OCI-LY7 (cell line): ENCODE results near the gene CTNNA1. TPM values are rescaled to one million over a fixed set of nuclear protein-coding genes. Genes with fewer than 3 reads are reported as not detected.

ENCODE experiments used
- BruUV-seq: library from RNA; stranded (reverse); fragments of 400-500 nt; replicated peaks from 2 replicates; lab custom pipeline; 2021; lab: Mats Ljungman, UMichigan
- CTCF ChIA-PET: fragments of 300-600 bp; sonication (Branson Sonifier 250); formaldehyde crosslinking; loops from one replicate; lab custom pipeline; 2022; ENCODE audit warnings: antibody characterized with exemption; ENCODE audit not compliant: unreplicated experiment; lab: Charles Lee
- POLR2A ChIA-PET: fragments of 300-600 bp; sonication (Branson Sonifier 250); formaldehyde crosslinking; loops from one replicate; lab custom pipeline; 2022; ENCODE audit warnings: antibody characterized with exemption; lab: Charles Lee
- DNase-seq: peaks from one replicate; pipeline ENCODE4 v3.0.0-alpha.2; 2015; ENCODE audit warnings: low spot score
- H2AFZ ChIP-seq: fragments of 200-600 bp; sonication (generic), shearing (Covaris generic); 2 replicates; pipeline ENCODE4 v1.6.1; 2014; ENCODE audit warnings: mild to moderate bottlenecking, antibody characterized with exemption, low read length, moderate library complexity
- H3K27ac ChIP-seq: fragments of 200-600 bp; sonication (generic); 2 replicates; pipeline ENCODE4 v1.5.1; 2014; ENCODE audit warnings: mixed run types, low read depth, mild to moderate bottlenecking, moderate library complexity, low read length, inconsistent platforms; ENCODE audit not compliant: poor library complexity, severe bottlenecking
- H3K36me3 ChIP-seq: fragments of 200-600 bp; sonication (generic); 2 replicates; pipeline ENCODE4 v1.6.1; 2014; ENCODE audit warnings: mild to moderate bottlenecking, antibody characterized with exemption, low read length, moderate library complexity, mixed read lengths; ENCODE audit not compliant: insufficient read depth
- H3K4me1 ChIP-seq: fragments of 200-600 bp; sonication (generic); 2 replicates; pipeline ENCODE4 v1.5.1; 2014; ENCODE audit warnings: mild to moderate bottlenecking, low read length; ENCODE audit not compliant: insufficient read depth, poor library complexity, severe bottlenecking
- H3K4me2 ChIP-seq: fragments of 200-600 bp; sonication (generic); 2 replicates; pipeline ENCODE4 v1.6.1; 2014; ENCODE audit warnings: mild to moderate bottlenecking, low read length
- H3K4me3 ChIP-seq: fragments of 200-600 bp; sonication (generic); 2 replicates; pipeline ENCODE4 v1.5.1; 2014; ENCODE audit warnings: mild to moderate bottlenecking, low read depth, low read length; ENCODE audit not compliant: poor library complexity, severe bottlenecking
- H3K79me2 ChIP-seq: fragments of 200-600 bp; sonication (generic); 2 replicates; pipeline ENCODE4 v1.6.1; 2016; ENCODE audit warnings: low read depth, mild to moderate bottlenecking, low read length, moderate library complexity, mixed read lengths; ENCODE audit not compliant: insufficient read depth
- H3K9me2 ChIP-seq: fragments of 200-600 bp; sonication (generic); 2 replicates; pipeline ENCODE4 v1.6.1; 2016; ENCODE audit warnings: mild to moderate bottlenecking, low read length, mixed read lengths; ENCODE audit not compliant: insufficient read depth
- H3K9me3 ChIP-seq: fragments of 200-600 bp; sonication (generic); 2 replicates; pipeline ENCODE4 v1.6.1; 2014; ENCODE audit warnings: mild to moderate bottlenecking, mixed run types, low read length, mixed read lengths
- H4K20me1 ChIP-seq: fragments of 200-600 bp; sonication (generic); 2 replicates; pipeline ENCODE4 v1.6.1; 2014; ENCODE audit warnings: mild to moderate bottlenecking, antibody characterized with exemption, low read length, moderate library complexity, mixed read lengths; ENCODE audit not compliant: insufficient read depth
- EZH2phosphoT487 ChIP-seq: fragments of 200-600 bp; sonication (generic); IDR thresholded peaks from 2 replicates; pipeline ENCODE4 v1.6.1; 2018; ENCODE audit warnings: low read depth, borderline replicate concordance, mild to moderate bottlenecking, mixed run types, antibody characterized with exemption, low read length, moderate library complexity, mixed read lengths
- intact Hi-C: fragments of 100-400 bp; cut with micrococcal nuclease; formaldehyde crosslinking; loops from one replicate; pipeline ENCODE4 v1.10.0; 2022; ENCODE audit not compliant: unreplicated experiment
- total RNA-seq, 2 experiments: library from RNA; depleted of rRNA in 1 of 2; stranded (reverse); fragments of >200 nt in 1 of 2; shearing (Covaris generic) in 1 of 2; gene quantifications; 2 replicates each; pipeline ENCODE4 v1.2.3, GENCODE V29; 2014 to 2022
- TF ChIP-seq, protein P1 (sequence below): fragments of 200-600 bp; sonication (generic); conservative IDR thresholded peaks from 2 replicates; pipeline ENCODE4 v1.5.1; 2014; ENCODE audit warnings: mild to moderate bottlenecking, antibody characterized with exemption, low read length, moderate library complexity, mixed read lengths

The CTNNA1 gene
- total RNA-seq, 2 experiments from 2014 or later: 40.4 to 42.7 TPM

DNA sequence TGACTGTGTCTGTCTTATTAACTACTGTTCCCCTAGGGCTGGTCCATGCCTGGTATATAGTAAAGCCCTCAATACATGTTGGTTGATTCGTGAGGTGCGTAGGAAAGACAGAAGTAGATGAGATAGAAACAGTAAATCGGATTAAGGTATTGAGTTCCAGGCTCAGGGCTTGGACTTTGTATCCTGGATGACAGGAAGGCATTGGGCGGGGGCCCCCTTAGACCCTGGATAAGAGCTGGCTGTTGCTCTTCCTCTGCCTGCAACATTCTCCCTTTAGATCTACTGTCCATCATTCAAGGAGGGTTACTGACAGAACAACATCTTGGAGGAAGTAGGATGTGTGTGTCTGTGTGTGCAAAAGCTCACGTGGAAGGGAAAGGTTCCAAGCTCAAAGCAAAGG is 31.2 kb upstream of the CTNNA1 start:
- POLR2A ChIA-PET: no interaction called here
- H3K9me2 ChIP-seq: no peaks in the 10 kb centered on the region
- no peak overlapping the region for H3K4me2 ChIP-seq
- no peaks in the 10 kb centered on the region for H3K4me1 ChIP-seq
- H3K27ac ChIP-seq: no peak overlapping the region
- H3K79me2 ChIP-seq: no peaks in the 10 kb centered on the region
- no peaks in the 10 kb centered on the region for H3K9me3 ChIP-seq
- TF ChIP-seq EZH2phosphoT487: no peak
- TF ChIP-seq, protein P1, sequence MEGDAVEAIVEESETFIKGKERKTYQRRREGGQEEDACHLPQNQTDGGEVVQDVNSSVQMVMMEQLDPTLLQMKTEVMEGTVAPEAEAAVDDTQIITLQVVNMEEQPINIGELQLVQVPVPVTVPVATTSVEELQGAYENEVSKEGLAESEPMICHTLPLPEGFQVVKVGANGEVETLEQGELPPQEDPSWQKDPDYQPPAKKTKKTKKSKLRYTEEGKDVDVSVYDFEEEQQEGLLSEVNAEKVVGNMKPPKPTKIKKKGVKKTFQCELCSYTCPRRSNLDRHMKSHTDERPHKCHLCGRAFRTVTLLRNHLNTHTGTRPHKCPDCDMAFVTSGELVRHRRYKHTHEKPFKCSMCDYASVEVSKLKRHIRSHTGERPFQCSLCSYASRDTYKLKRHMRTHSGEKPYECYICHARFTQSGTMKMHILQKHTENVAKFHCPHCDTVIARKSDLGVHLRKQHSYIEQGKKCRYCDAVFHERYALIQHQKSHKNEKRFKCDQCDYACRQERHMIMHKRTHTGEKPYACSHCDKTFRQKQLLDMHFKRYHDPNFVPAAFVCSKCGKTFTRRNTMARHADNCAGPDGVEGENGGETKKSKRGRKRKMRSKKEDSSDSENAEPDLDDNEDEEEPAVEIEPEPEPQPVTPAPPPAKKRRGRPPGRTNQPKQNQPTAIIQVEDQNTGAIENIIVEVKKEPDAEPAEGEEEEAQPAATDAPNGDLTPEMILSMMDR: no peak
- no peak overlapping the region for H3K4me3 ChIP-seq
- intact Hi-C loops: no loop called here
- no TSS peak for BruUV-seq
- H4K20me1 ChIP-seq: no peaks in the 10 kb centered on the region
- H2AFZ ChIP-seq: no peak overlapping the region
- CTCF ChIA-PET: no interaction called here
- no peak for DNase-seq
- no peaks in the 10 kb centered on the region for H3K36me3 ChIP-seq

DNA sequence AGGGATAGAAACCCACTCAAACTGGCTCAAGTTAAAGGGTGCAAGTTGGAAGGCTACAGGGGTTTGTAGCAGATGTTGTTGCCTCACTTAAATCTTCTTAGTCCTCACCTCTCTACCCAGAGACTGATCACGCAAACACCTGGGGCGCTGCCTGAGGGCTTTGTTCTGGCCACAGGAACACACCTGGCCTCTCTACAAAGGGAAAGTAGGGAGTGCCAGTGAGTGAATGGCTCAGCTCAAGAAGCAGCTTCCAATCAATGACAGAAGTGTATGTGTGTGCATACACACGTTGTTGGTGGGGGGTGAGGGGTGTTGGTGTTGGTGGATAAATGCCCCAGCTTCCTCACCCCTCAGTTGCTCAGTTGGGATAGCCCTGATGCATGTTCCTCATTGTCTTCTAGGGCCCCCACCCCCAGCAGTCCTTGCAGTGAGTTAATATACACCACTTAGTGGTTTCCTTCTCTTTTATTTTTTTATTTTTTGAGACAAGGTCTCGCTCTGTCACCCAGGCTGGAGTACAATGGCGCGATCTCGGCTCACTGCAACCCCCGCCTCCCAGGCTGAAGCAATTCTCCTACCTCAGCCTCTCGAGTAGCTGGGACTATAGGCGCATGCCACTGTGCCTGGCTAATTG is 30.6 kb upstream of the CTNNA1 start:
- Histone ChIP-seq H3K4me1 (no peaks in the 10 kb centered on the region), H3K4me2 (no peak overlapping the region), H3K9me3 (no peaks in the 10 kb centered on the region), H4K20me1 (no peaks in the 10 kb centered on the region), H3K79me2 (no peaks in the 10 kb centered on the region), H2AFZ (no peak overlapping the region), H3K9me2 (no peaks in the 10 kb centered on the region), H3K4me3 (no peak overlapping the region), H3K36me3 (no peaks in the 10 kb centered on the region), H3K27ac (no peak overlapping the region)
- no TSS peak for BruUV-seq
- intact Hi-C loops: no loop called here
- ChIA-PET POLR2A (no interaction called here), CTCF (no interaction called here)
- no peak for DNase-seq
- TF ChIP-seq, protein P1: no peak
- no peak for TF ChIP-seq EZH2phosphoT487

DNA sequence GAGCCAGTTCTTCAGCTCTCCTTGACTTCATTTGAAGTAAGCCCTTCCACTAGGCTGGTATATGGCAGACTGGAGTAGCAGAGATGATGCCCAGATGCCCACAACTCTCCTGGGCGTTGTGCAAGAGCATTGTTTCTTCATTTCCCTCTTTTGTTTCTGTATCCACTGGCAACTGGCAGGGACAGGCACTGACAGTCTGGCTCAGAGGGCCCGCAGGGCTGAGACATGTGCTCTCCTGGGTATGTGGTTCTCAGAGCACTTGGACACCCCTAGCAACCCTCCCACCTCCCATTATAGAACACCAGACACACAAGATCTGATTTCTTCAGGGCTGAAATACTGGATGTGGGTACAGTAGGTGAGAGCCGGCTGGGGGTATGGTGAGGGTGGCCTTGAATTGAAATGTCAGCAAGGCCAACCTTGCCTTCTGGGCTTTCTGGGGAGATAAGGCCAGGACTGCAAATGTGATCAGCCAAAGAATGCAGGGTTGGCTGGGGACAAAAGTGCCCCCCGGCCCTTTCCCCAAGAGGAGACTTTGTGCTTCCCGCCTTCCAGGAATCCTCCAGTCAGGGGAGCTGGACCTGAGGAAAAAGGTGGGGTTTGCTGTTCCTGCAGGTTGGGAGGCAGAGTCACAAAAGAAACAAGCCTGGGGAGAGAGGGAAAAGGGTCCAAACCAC is 28.6 kb upstream of the CTNNA1 start:
- H3K36me3 ChIP-seq: no peaks in the 10 kb centered on the region
- BruUV-seq: no TSS peak
- no peak overlapping the region for H2AFZ ChIP-seq
- no peaks in the 10 kb centered on the region for H3K79me2 ChIP-seq
- H3K4me3 ChIP-seq: no peak overlapping the region
- TF ChIP-seq EZH2phosphoT487: no peak
- TF ChIP-seq, protein P1: no peak
- no peak overlapping the region for H3K4me2 ChIP-seq
- no peak overlapping the region for H3K27ac ChIP-seq
- no peaks in the 10 kb centered on the region for H3K9me2 ChIP-seq
- H4K20me1 ChIP-seq: no peaks in the 10 kb centered on the region
- ChIA-PET POLR2A (no interaction called here), CTCF (no interaction called here)
- no peaks in the 10 kb centered on the region for H3K9me3 ChIP-seq
- no peak for DNase-seq
- H3K4me1 ChIP-seq: no peaks in the 10 kb centered on the region
- intact Hi-C loops: no loop called here
